ENCODE measurements around the gene MAPK8IP1.

DNA sequence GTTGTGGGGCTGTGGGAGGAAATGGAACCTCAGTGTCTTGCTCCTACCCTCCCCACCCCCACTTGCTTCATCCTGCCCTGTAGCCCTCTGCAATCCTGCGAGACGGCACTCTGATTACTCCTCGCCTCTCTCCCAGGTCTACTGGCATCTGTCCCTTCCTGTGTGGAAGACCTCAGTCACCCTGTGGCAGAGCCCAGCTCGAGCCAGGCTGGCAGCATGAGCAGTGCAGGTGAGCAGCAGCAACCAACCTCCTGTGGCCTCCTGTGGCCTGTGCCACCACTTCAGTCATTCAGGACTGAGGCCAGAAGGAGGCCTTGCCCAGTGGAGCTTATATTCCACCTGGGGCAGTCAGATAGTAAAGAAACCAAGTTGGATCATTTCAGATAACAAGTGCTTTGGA is 14.7 kb upstream of the MAPK8IP1 start:
- TF ChIP-seq, protein P1, sequence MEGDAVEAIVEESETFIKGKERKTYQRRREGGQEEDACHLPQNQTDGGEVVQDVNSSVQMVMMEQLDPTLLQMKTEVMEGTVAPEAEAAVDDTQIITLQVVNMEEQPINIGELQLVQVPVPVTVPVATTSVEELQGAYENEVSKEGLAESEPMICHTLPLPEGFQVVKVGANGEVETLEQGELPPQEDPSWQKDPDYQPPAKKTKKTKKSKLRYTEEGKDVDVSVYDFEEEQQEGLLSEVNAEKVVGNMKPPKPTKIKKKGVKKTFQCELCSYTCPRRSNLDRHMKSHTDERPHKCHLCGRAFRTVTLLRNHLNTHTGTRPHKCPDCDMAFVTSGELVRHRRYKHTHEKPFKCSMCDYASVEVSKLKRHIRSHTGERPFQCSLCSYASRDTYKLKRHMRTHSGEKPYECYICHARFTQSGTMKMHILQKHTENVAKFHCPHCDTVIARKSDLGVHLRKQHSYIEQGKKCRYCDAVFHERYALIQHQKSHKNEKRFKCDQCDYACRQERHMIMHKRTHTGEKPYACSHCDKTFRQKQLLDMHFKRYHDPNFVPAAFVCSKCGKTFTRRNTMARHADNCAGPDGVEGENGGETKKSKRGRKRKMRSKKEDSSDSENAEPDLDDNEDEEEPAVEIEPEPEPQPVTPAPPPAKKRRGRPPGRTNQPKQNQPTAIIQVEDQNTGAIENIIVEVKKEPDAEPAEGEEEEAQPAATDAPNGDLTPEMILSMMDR (IDR thresholded peaks at IDR 0.05): no peak
- no peak for TF ChIP-seq EZH2 (IDR thresholded peaks at IDR 0.05; ENCODE audit: borderline replicate concordance, insufficient read depth, low read depth, low read length, poor library complexity, severe bottlenecking)

Data from B cell (primary cell).